ENCODE data around the gene CYSLTR2.

- TF ChIP-seq CTCF (IDR thresholded peaks at IDR 0.05) (no peak), EP300 (IDR thresholded peaks at IDR 0.05) (no peak), POLR2A (IDR thresholded peaks at IDR 0.05) (no peak)
Measured at GRCh38 chr13:48654511-48654910, 782 bp downstream of the CYSLTR2 start.

Measured in upper lobe of left lung (tissue), 4 donors.